ENCODE data around the gene RNF25.

Gene RNF25

DNA sequence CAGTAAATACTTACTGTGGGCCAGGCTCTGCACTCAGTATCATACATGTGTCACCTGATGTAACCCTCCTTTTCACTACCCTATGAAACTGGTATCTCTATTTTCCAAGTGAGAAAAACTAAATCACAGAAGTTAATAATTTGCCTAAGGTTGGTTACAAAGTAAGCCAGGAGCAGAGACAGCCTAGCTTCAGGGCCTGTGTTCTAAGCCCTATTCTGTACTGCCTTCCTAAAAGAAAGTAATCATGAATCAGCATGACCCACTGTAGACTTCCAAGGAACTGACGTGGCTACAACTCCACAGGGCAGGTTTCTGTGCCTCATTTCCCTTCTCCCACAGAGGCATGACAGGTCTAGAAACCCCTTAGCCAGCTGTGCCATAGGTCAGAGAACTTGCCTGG lies 26.7 kb downstream of the RNF25 start:
- Histone ChIP-seq H3K9ac (no peak overlapping the region; a peak in 1 of 22 replicates), H3K27ac (no peak overlapping the region), H4K20me1 (peaks cover 4 to 82% (median 52%) of the 10 kb centered on the region in 11 experiments; a peak in 20 of 22 replicates), H3K9me3 (replicated peaks in 1 of 11) (no peaks in the 10 kb centered on the region), H3K4me2 (no peak overlapping the region), H3K4me1 (peaks cover 0 to 3% (median 0%) of the 10 kb centered on the region in 10 experiments; a peak in 1 of 20 replicates), H3K27me3 (no peaks in the 10 kb centered on the region), H3K36me3 (peaks cover 95 to 100% (median 99%) of the 10 kb centered on the region in 11 experiments), H3K4me3 (no peak overlapping the region)
- TF ChIP-seq Cebpa-rat (IDR thresholded peaks at IDR 0.05): no peak

DNA sequence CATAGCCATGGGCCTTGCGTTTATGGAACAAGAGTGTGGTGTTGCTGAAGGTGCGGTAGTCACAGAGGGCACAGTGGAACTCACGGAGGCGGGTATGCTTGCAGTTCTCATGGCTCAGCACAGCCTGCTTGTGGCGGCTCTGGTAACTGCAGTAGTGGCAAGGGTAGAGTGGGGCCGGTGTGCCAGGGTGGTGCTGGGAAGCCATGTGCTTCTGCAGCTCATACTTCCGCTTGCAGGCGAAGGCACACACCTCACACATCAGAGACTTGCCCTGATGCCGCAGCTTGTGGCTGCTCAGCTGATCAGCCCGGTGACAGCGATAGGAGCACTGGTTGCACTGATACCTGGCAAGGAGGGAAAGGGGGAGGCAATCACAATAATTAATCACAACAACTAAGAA lies 27.1 kb downstream of the RNF25 start:
- Histone ChIP-seq H3K9me3 (replicated peaks in 1 of 11) (no peaks in the 10 kb centered on the region), H4K20me1 (peaks cover 4 to 80% (median 52%) of the 10 kb centered on the region in 11 experiments; a peak in 20 of 22 replicates), H3K9ac (no peak overlapping the region; a peak in 1 of 22 replicates), H3K36me3 (peaks cover 95 to 100% (median 99%) of the 10 kb centered on the region in 11 experiments), H3K27ac (no peak overlapping the region), H3K4me1 (peaks cover 0 to 3% (median 0%) of the 10 kb centered on the region in 10 experiments; a peak in 1 of 20 replicates), H3K27me3 (no peaks in the 10 kb centered on the region), H3K4me2 (no peak overlapping the region), H3K4me3 (no peak overlapping the region)
- no peak for TF ChIP-seq Cebpa-rat (IDR thresholded peaks at IDR 0.05)

DNA sequence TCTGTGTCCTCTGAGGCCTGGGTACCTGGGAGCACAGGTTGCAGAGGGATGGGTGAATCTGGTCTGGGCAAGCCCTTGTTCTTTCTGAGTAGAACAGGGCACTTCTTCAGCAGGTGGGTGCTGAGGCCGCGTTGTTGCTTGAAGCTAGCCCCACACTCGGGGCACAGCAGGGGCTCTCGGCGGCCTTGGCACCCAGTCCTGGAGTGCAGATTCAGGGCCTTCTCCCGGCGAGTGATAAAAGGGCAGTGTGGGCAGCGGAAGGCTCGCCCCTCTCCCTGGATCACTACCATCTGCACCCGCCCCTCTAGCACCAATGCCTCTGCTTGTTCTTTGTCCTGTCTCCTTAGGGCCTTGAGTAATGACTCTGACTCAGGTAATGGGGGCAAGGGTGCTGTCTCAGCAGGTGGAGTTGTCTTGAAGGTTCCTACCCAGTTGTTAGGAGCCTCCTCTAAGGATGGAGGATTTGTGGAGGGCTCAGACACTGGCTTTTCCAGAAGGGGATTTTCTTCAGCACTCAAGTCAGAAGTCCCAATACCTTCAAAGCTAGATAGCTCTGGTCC lies 28.0 kb downstream of the RNF25 start:
- Histone ChIP-seq H4K20me1 (peaks cover 4 to 71% (median 46%) of the 10 kb centered on the region in 11 experiments; a peak in 20 of 22 replicates), H3K36me3 (peaks cover 95 to 100% (median 99%) of the 10 kb centered on the region in 11 experiments), H3K9ac (no peak overlapping the region), H3K27me3 (no peaks in the 10 kb centered on the region), H3K4me2 (no peak overlapping the region), H3K4me1 (peaks cover 0 to 3% (median 0%) of the 10 kb centered on the region in 10 experiments; a peak in 1 of 20 replicates), H3K9me3 (replicated peaks in 1 of 11) (no peaks in the 10 kb centered on the region), H3K27ac (no peak overlapping the region), H3K4me3 (no peak overlapping the region)
- no peak for TF ChIP-seq Cebpa-rat (IDR thresholded peaks at IDR 0.05)

- no peaks in the 10 kb centered on the region for H3K27me3 ChIP-seq
- H3K9ac ChIP-seq: no peak overlapping the region
- no peak overlapping the region for H3K4me3 ChIP-seq
- no peaks in the 10 kb centered on the region for H3K9me3 ChIP-seq (replicated peaks in 1 of 11)
- TF ChIP-seq Cebpa-rat (IDR thresholded peaks at IDR 0.05): no peak
- no peak overlapping the region for H3K27ac ChIP-seq
- no peak overlapping the region for H3K4me2 ChIP-seq
- peaks cover 0 to 70% (median 41%) of the 10 kb centered on the region in 11 experiments; a peak in 17 of 22 replicates for H4K20me1 ChIP-seq
- H3K36me3 ChIP-seq: peaks cover 95 to 100% (median 99%) of the 10 kb centered on the region in 11 experiments
- H3K4me1 ChIP-seq: no peaks in the 10 kb centered on the region
These were observed 29.0 kb downstream of the RNF25 start for GRCh38 chr2:218642786-218643185.

GRCh38 chr2:218642121-218642656 lies 29.6 kb downstream of the RNF25 start:
- no peak overlapping the region for H3K4me2 ChIP-seq
- H3K4me3 ChIP-seq: no peak overlapping the region
- H3K4me1 ChIP-seq: no peaks in the 10 kb centered on the region
- peaks cover 0 to 64% (median 36%) of the 10 kb centered on the region in 11 experiments; a peak in 15 of 22 replicates for H4K20me1 ChIP-seq
- H3K9me3 ChIP-seq (replicated peaks in 1 of 11): no peaks in the 10 kb centered on the region
- H3K27ac ChIP-seq: no peak overlapping the region
- TF ChIP-seq Cebpa-rat (IDR thresholded peaks at IDR 0.05): no peak
- H3K27me3 ChIP-seq: no peaks in the 10 kb centered on the region
- peaks cover 95 to 100% (median 99%) of the 10 kb centered on the region in 11 experiments for H3K36me3 ChIP-seq
- H3K9ac ChIP-seq: no peak overlapping the region

- no peak overlapping the region for H3K9ac ChIP-seq
- H3K36me3 ChIP-seq: peaks cover 95 to 100% (median 99%) of the 10 kb centered on the region in 11 experiments
- no peak for TF ChIP-seq Cebpa-rat (IDR thresholded peaks at IDR 0.05)
- no peaks in the 10 kb centered on the region for H3K27me3 ChIP-seq
- peaks cover 0 to 8% (median 3%) of the 10 kb centered on the region in 10 experiments; a peak in 9 of 20 replicates for H3K4me1 ChIP-seq
- peaks cover 0 to 36% (median 24%) of the 10 kb centered on the region in 11 experiments; a peak in 13 of 22 replicates for H4K20me1 ChIP-seq
- H3K4me2 ChIP-seq: no peak overlapping the region
- H3K4me3 ChIP-seq: no peak overlapping the region
- no peak overlapping the region for H3K27ac ChIP-seq
- no peaks in the 10 kb centered on the region for H3K9me3 ChIP-seq (replicated peaks in 1 of 11)
These were observed 33.4 kb downstream of the RNF25 start for GRCh38 chr2:218638372-218638771.

- Histone ChIP-seq H3K27ac (no peak overlapping the region), H3K9ac (no peak overlapping the region), H3K4me3 (no peak overlapping the region), H3K9me3 (replicated peaks in 1 of 11) (no peaks in the 10 kb centered on the region), H3K4me1 (peaks cover 0 to 15% (median 7%) of the 10 kb centered on the region in 10 experiments; a peak in 16 of 20 replicates), H3K4me2 (no peak overlapping the region), H4K20me1 (peaks cover 0 to 16% (median 6%) of the 10 kb centered on the region in 11 experiments; a peak in 8 of 22 replicates), H3K27me3 (no peaks in the 10 kb centered on the region), H3K36me3 (peaks cover 74 to 83% (median 81%) of the 10 kb centered on the region in 11 experiments)
- no peak for TF ChIP-seq Cebpa-rat (IDR thresholded peaks at IDR 0.05)
These were observed 36.1 kb downstream of the RNF25 start for GRCh38 chr2:218635719-218636118.

DNA sequence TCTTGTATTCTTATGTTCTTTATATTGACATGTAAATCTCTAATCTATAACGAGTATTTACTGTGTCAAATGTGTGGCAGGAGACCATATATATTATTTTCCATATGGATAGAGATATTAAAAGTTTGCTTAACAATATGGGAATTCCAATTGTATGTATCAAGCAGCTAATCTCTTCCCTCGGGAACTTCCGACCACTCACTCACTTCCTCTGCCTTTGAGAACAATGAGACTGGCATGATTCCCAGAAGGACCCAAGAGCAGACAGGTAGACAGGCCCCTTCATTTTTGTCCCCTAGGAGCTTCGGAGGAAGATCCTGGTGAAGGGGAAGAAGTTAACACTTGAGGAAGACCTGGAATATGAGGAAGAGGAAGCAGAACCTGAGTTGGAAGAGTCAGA lies 40.0 kb downstream of the RNF25 start:
- Histone ChIP-seq H3K4me3 (no peak overlapping the region), H3K4me1 (peaks cover 0 to 28% (median 18%) of the 10 kb centered on the region in 10 experiments; a peak in 16 of 20 replicates), H3K27ac (no peak overlapping the region), H3K36me3 (peaks cover 35 to 45% (median 42%) of the 10 kb centered on the region in 11 experiments), H3K9ac (no peak overlapping the region), H3K9me3 (replicated peaks in 1 of 11) (no peaks in the 10 kb centered on the region), H4K20me1 (peaks cover 0 to 2% (median 0%) of the 10 kb centered on the region in 11 experiments; a peak in 3 of 22 replicates), H3K27me3 (no peaks in the 10 kb centered on the region), H3K4me2 (no peak overlapping the region)
- TF ChIP-seq Cebpa-rat (IDR thresholded peaks at IDR 0.05): no peak

- Histone ChIP-seq H3K4me2 (no peak overlapping the region), H3K36me3 (peaks cover 0 to 7% (median 3%) of the 10 kb centered on the region in 11 experiments; a peak in 12 of 22 replicates), H3K4me3 (no peak overlapping the region), H3K27me3 (no peaks in the 10 kb centered on the region), H3K27ac (no peak overlapping the region), H3K4me1 (peaks cover 13 to 28% (median 20%) of the 10 kb centered on the region in 10 experiments), H4K20me1 (no peaks in the 10 kb centered on the region; a peak in 2 of 22 replicates), H3K9me3 (replicated peaks in 1 of 11) (no peaks in the 10 kb centered on the region), H3K9ac (no peak overlapping the region)
- no peak for TF ChIP-seq Cebpa-rat (IDR thresholded peaks at IDR 0.05)
These were observed 43.9 kb downstream of the RNF25 start for GRCh38 chr2:218627939-218628338.

All from BLaER1 treated with 17β-estradiol and CSF1 and Interleukin-3, amounts not matched to agents 10 nM and 100 nM (cell line).